Epithelial cell of esophagus (primary cell): ENCODE results near the gene DTHD1.

ENCODE experiments used
- DNase-seq: peaks from one replicate; pipeline ENCODE4 v3.0.0; 2010; ENCODE audit warnings: low read depth
- H3K4me3 ChIP-seq: 2 replicates; pipeline ENCODE4 v1.5.1; 2011; ENCODE audit warnings: mild to moderate bottlenecking, low read length, control low read depth
- TF ChIP-seq, protein P1 (sequence below): IDR thresholded peaks from 2 replicates; pipeline ENCODE4 v1.5.1; 2011; ENCODE audit warnings: low read depth, mild to moderate bottlenecking, low read length, control low read depth, inconsistent platforms; ENCODE audit not compliant: insufficient read depth; ENCODE audit errors: missing control alignments

Gene DTHD1

GRCh38 chr4:36301127-36301526 lies 19.7 kb downstream of the DTHD1 start:
- H3K4me3 ChIP-seq = no peak overlapping the region
- DNase-seq = no peak
- TF ChIP-seq, protein P1, sequence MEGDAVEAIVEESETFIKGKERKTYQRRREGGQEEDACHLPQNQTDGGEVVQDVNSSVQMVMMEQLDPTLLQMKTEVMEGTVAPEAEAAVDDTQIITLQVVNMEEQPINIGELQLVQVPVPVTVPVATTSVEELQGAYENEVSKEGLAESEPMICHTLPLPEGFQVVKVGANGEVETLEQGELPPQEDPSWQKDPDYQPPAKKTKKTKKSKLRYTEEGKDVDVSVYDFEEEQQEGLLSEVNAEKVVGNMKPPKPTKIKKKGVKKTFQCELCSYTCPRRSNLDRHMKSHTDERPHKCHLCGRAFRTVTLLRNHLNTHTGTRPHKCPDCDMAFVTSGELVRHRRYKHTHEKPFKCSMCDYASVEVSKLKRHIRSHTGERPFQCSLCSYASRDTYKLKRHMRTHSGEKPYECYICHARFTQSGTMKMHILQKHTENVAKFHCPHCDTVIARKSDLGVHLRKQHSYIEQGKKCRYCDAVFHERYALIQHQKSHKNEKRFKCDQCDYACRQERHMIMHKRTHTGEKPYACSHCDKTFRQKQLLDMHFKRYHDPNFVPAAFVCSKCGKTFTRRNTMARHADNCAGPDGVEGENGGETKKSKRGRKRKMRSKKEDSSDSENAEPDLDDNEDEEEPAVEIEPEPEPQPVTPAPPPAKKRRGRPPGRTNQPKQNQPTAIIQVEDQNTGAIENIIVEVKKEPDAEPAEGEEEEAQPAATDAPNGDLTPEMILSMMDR = no peak

GRCh38 chr4:36303426-36304137 lies 22.2 kb downstream of the DTHD1 start:
- TF ChIP-seq, protein P1 = no peak
- DNase-seq = no peak
- H3K4me3 ChIP-seq = no peak overlapping the region

DNA sequence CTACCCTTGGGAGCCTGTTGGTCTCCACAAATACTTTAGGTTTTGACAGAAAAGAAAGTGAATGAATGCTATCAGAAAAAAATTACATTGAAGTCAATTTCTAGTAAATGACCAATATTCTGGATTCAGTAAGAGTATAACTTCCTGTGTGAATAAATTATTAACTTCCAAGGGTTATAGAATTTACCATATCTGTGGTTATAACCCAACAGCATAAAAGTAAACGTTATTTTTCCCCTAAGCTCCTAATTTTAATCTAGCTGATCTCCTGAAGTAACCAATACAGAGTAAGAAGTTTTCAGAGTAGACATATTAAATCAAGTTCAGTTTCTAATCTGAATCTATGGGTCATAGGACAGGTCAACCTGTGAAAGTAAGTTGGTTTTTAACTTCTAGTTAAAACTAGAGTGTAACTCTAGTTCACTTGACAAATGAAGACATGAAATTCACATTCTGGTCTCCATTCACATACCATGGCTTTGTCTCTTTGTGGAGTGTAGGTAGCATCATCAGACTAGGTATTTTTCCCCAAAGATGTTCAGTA lies 22.8 kb downstream of the DTHD1 start:
- no peak for DNase-seq
- TF ChIP-seq, protein P1 = no peak
- no peak overlapping the region for H3K4me3 ChIP-seq

GRCh38 chr4:36308150-36308549 lies 26.7 kb downstream of the DTHD1 start:
- TF ChIP-seq, protein P1 = no peak
- DNase-seq = no peak
- no peak overlapping the region for H3K4me3 ChIP-seq

GRCh38 chr4:36310216-36310615 lies 28.8 kb downstream of the DTHD1 start:
- TF ChIP-seq, protein P1 = no peak
- H3K4me3 ChIP-seq = no peak overlapping the region
- no peak for DNase-seq

GRCh38 chr4:36310793-36311192 lies 29.4 kb downstream of the DTHD1 start:
- TF ChIP-seq, protein P1 = no peak
- DNase-seq = no peak
- H3K4me3 ChIP-seq = no peak overlapping the region

- DNase-seq = no peak
- TF ChIP-seq, protein P1 = no peak
- H3K4me3 ChIP-seq = no peak overlapping the region
Measured at GRCh38 chr4:36312511-36312910, 31.1 kb downstream of the DTHD1 start.
